Gastrocnemius medialis (tissue), 4 donors: Measurements from ENCODE around the gene C3orf62.

Experiments used
- POLR2A ChIP-seq, 2 donors: fragments of 450-650 bp; IDR thresholded peaks; one replicate each; pipeline ENCODE4 v1.6.1; 2017; ENCODE audit warnings: antibody characterized with exemption in 2 of 2, mild to moderate bottlenecking in 2 of 2, moderate library complexity in 2 of 2
- TF ChIP-seq, protein P1 (sequence below), 5 experiments: fragments of 450-650 bp in 3 of 5; fragments of 200-600 bp in 2 of 5; sonication (generic) in 2 of 5; IDR thresholded peaks in 4 of 5; conservative IDR thresholded peaks in 1 of 5; 1 replicate in 4 of 5; 2 replicates in 1 of 5; pipeline ENCODE4 v1.5.1; 2016 to 2019; ENCODE audit warnings: antibody characterized with exemption in 5 of 5, mild to moderate bottlenecking in 3 of 5, moderate library complexity in 3 of 5

DNA sequence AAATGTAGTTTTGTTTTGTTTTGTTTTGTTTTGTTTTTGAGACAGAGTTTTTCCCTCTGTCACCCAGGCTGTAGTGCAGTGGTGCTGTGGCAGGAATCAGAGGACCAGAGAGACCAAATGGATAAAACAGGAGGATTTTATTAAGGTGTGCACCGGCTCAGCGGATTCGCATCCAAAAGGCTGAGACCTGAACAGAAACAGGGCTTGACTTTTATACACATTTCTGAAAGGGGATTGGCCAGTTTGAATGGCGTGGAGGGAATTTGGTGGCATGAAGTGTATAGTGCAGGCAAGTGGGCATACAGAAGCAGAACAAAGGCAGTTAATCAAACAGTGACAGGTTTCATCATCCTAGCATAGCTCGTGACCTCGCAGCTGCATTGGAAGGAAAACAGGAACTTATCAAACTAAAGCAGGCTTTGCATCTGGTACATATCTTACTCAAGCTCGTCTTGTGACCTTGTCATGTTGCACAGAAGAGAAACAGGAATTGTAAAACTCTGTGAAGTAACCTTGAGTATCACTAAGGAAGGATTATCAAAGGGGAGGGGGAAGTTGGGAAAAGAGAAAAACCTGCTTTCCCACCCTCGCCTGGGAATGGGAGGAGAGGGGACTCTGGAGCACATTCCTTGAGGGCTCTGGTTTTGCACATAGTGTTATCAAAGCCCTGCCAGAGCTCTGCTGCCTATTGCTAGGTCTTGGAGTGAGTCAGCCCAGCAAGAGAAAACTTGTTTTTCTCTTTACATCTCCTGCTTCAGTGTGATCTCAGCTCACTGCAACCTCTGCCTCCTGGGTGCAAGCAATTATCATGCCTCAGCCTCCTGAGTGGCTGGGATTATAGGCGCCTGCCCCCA lies 38.5 kb downstream of the C3orf62 start:
- TF ChIP-seq POLR2A (IDR thresholded peaks at IDR 0.05) = no peak
- TF ChIP-seq, protein P1, sequence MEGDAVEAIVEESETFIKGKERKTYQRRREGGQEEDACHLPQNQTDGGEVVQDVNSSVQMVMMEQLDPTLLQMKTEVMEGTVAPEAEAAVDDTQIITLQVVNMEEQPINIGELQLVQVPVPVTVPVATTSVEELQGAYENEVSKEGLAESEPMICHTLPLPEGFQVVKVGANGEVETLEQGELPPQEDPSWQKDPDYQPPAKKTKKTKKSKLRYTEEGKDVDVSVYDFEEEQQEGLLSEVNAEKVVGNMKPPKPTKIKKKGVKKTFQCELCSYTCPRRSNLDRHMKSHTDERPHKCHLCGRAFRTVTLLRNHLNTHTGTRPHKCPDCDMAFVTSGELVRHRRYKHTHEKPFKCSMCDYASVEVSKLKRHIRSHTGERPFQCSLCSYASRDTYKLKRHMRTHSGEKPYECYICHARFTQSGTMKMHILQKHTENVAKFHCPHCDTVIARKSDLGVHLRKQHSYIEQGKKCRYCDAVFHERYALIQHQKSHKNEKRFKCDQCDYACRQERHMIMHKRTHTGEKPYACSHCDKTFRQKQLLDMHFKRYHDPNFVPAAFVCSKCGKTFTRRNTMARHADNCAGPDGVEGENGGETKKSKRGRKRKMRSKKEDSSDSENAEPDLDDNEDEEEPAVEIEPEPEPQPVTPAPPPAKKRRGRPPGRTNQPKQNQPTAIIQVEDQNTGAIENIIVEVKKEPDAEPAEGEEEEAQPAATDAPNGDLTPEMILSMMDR (IDR thresholded peaks at IDR 0.05 in 4 of 5, conservative IDR thresholded peaks at IDR 0.05 in 1 of 5) = no peak
